ENCODE results near the gene RPS6KA2. TPM values are rescaled to one million over a fixed set of nuclear protein-coding genes. Genes with fewer than 3 reads are reported as not detected.

The RPS6KA2 gene
- total RNA-seq, 2 experiments from 2014 or later, result 9.3 to 10.9 TPM

DNA sequence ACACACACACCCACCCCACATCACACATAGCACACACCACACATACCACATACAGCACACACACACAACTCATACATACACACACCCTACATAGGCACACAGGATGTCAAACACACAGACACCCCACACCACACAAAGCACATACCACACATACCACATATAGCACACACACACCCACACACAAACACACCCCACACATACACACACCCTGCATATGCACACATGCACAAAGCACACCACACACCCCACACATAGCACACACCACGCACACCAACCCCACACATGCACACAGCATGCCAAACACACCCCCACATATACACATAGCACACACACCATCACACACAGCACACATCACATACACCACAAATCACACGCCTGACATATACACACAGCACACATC lies 119.7 kb downstream of the RPS6KA2 start:
- ChIA-PET POLR2A (no interaction called here), CTCF (no interaction called here)
- H3K4me3 Mint-ChIP-seq, result no peak overlapping the region
- H3K27ac Mint-ChIP-seq, result no peak overlapping the region
- peaks cover 2% of the 10 kb centered on the region for H3K36me3 Mint-ChIP-seq (ENCODE audit: low read depth)
- no peaks in the 10 kb centered on the region for H3K9me3 Mint-ChIP-seq (ENCODE audit: low read depth)
- ATAC-seq (no peak), DNase-seq (no peak)
- intact Hi-C loops (cut with DNase I, micrococcal nuclease), result no loop called here
- H3K4me1 Mint-ChIP-seq, result peaks cover under 1% of the 10 kb centered on the region
- H3K27me3 Mint-ChIP-seq, result no peaks in the 10 kb centered on the region

DNA sequence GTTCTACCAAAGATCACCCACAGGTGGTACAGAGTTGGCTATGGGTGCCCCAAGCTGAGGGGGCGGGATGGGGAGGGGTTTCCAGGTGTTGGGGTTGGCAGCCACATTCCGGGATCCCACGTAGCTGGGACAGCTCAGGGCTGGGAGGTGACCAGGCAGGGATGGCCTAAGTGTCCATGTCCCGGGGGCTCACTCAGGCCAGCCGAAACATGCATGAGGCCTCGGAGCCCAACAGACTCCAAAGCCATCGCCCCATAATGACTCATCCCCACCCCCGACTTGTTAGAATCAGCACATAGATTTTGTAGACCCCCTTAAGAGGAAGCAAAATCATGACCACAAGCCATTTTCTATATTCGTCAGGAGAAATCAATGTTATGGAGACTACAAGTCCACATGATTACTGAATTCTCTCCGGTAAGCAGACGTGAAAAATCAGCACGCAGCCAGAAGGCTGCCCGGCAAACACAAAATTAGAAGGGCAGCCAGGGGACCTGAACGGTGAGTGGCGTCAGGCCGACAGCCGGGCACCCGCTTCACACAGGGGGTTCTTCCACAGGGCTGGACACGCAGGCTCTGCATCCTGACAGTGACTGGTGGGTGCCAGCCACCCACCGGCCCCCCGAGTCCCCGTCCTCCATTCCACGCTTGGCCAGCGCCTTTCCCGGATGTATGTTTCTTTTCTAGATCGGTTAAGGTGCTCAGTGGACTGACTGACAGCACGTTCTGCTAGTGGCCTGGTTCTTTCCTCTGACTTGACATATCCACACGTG lies 121.7 kb downstream of the RPS6KA2 start:
- CTCF ChIA-PET, result no interaction called here
- intact Hi-C loops (cut with DNase I, micrococcal nuclease), result no loop called here
- H3K27ac Mint-ChIP-seq, result no peak overlapping the region
- POLR2A ChIA-PET, result no interaction called here
- no peak for DNase-seq
- no peaks in the 10 kb centered on the region for H3K4me1 Mint-ChIP-seq
- no peaks in the 10 kb centered on the region for H3K9me3 Mint-ChIP-seq (ENCODE audit: low read depth)
- H3K27me3 Mint-ChIP-seq, result no peaks in the 10 kb centered on the region
- H3K4me3 Mint-ChIP-seq, result no peak overlapping the region
- ATAC-seq, result no peak
- peaks cover 2% of the 10 kb centered on the region for H3K36me3 Mint-ChIP-seq (ENCODE audit: low read depth)

DNA sequence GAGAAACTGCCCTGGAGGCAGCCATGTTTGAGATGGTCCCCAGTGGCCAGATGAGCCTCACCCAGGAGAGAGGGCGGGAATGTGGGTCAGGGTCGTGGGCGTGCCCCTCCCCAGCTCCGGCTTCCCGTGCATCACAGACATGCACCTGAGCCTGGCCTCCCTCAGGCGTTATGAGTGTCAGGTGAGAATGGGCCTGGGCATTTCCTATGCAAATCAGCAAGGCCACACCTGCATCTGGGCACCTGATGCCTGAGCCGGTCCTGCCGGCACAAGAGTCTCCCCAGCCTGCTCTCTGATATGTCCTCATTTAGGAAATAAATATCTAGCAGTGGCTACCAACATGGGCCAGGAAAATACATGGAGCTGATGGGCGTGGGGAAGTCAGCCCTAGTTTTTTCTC lies 123.0 kb downstream of the RPS6KA2 start:
- ATAC-seq (no peak), DNase-seq (no peak)
- ChIA-PET POLR2A (no interaction called here), CTCF (no interaction called here)
- H3K9me3 Mint-ChIP-seq (ENCODE audit: low read depth), result no peaks in the 10 kb centered on the region
- H3K36me3 Mint-ChIP-seq (ENCODE audit: low read depth), result peaks cover 2% of the 10 kb centered on the region
- H3K4me1 Mint-ChIP-seq, result peaks cover 9% of the 10 kb centered on the region
- no peaks in the 10 kb centered on the region for H3K27me3 Mint-ChIP-seq
- H3K27ac Mint-ChIP-seq, result no peak overlapping the region
- no peak overlapping the region for H3K4me3 Mint-ChIP-seq
- intact Hi-C loops (cut with DNase I, micrococcal nuclease), result no loop called here

DNA sequence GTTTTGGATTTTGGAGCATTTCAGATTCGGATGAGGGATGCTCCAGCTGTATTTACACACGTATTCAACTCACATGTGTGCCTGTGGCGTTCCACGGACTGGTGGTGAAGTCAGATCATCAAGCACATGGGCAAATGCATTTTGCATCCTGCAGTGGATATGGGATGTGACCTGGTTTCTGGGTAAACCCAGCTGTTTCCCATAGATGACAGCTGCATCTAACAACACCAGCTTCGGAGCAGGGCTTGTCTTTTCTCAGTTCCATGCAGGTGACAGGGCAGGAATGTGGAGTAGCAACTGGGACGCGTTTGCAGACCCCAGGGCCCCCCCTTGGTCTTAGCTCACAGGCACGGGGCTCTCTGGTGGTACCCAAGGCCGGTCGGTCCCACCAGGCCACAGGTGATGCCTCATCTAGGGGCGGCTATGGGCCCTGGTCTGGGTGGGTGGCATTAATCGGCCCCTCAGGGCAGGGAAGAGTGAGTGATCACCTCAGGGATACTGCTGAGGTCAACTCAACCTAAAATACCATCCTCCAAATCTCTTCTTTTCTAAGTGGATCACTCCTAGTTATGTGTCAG lies 123.8 kb downstream of the RPS6KA2 start:
- CTCF ChIA-PET, result no interaction called here
- Mint-ChIP-seq H3K4me3 (no peak overlapping the region), H3K4me1 (peaks cover 12% of the 10 kb centered on the region), H3K27me3 (no peaks in the 10 kb centered on the region), H3K27ac (no peak overlapping the region), H3K36me3 (ENCODE audit: low read depth) (no peaks in the 10 kb centered on the region), H3K9me3 (ENCODE audit: low read depth) (no peaks in the 10 kb centered on the region)
- ATAC-seq, result no peak
- POLR2A ChIA-PET, result no interaction called here
- intact Hi-C loops (cut with DNase I, micrococcal nuclease), result no loop called here
- DNase-seq, result no peak

DNA sequence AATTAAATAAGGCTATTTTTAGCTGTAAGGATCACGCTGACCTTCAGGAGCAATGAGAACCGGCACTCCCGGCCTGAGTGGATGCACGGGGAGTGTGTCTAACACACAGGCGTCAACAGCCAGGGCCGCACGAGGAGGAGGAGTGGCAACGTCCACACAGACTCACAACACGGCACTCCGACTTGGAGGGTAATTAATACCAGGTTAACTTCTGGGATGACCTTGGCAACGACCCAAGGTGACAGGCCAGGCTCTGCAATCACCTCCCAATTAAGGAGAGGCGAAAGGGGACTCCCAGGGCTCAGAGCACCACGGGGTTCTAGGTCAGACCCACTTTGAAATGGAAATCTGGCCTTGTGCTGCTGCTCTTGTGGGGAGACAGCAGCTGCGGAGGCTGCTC lies 124.6 kb downstream of the RPS6KA2 start:
- intact Hi-C loops (cut with DNase I, micrococcal nuclease), result no loop called here

DNA sequence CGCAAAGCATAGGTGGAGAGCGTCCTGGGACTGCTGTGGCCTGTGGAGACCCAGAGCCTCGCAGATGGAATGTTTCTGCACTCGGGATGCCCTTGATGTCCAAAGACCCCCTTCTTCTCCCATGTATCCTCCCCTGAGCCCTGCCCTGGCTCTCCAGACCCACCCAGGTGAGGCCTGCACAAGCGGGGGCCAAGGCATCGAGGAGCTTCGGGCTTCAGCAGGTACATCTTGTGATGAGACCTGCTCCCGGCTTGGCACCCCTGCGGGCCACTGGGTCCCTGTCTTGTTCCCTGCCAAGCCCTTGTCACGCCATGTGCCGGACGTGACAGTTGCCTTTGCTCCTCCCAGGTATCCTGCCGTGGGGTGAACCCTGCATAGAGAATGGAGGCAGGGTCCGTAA lies 125.8 kb downstream of the RPS6KA2 start:
- Mint-ChIP-seq H3K4me1 (peaks cover 12% of the 10 kb centered on the region), H3K9me3 (ENCODE audit: low read depth) (no peaks in the 10 kb centered on the region), H3K36me3 (ENCODE audit: low read depth) (no peaks in the 10 kb centered on the region), H3K27ac (no peak overlapping the region), H3K27me3 (no peaks in the 10 kb centered on the region), H3K4me3 (no peak overlapping the region)
- intact Hi-C loops (cut with DNase I, micrococcal nuclease), result no loop called here
- ChIA-PET CTCF (no interaction called here), POLR2A (no interaction called here)
- no peak for DNase-seq
- ATAC-seq, result no peak

More for the DNA sequence above, 124.6 kb downstream of the RPS6KA2 start:
- CTCF ChIA-PET, result interaction anchor here (0.8 kb wide), 1 partner anchor 122 kb away, joined by 3 read pairs; no protein-coding TSS in a partner anchor
- no peak for DNase-seq
- POLR2A ChIA-PET, result no interaction called here
- Mint-ChIP-seq H3K27ac (no peak overlapping the region), H3K36me3 (ENCODE audit: low read depth) (no peaks in the 10 kb centered on the region), H3K4me3 (no peak overlapping the region), H3K4me1 (peaks cover 12% of the 10 kb centered on the region), H3K27me3 (no peaks in the 10 kb centered on the region), H3K9me3 (ENCODE audit: low read depth) (no peaks in the 10 kb centered on the region)
- no peak for ATAC-seq

DNA sequence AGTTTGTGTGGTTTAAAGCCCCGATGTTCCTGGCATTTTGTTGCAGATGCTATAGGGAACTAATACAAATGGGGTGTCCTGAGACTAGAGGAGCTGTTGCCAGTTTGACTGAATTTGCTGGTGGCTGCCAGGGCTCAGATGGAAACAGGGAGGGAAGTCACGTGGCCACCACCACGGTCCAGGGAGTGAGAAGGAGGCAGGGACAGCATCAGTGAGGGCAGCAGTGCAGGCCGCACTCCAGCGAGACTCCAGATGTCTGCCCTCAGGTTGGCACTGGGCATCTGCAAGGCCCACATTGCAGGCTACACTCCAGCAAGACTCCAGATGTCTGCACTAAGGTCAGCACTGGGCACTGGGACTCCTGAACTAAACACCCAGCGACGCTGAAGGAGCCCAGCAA lies 126.8 kb downstream of the RPS6KA2 start:
- Mint-ChIP-seq H3K27ac (no peak overlapping the region), H3K27me3 (no peaks in the 10 kb centered on the region), H3K36me3 (ENCODE audit: low read depth) (no peaks in the 10 kb centered on the region), H3K9me3 (ENCODE audit: low read depth) (no peaks in the 10 kb centered on the region), H3K4me1 (peaks cover 15% of the 10 kb centered on the region), H3K4me3 (no peak overlapping the region)
- CTCF ChIA-PET, result no interaction called here
- intact Hi-C loops (cut with DNase I, micrococcal nuclease), result no loop called here
- DNase-seq, result no peak
- ATAC-seq, result no peak
- POLR2A ChIA-PET, result no interaction called here

DNA sequence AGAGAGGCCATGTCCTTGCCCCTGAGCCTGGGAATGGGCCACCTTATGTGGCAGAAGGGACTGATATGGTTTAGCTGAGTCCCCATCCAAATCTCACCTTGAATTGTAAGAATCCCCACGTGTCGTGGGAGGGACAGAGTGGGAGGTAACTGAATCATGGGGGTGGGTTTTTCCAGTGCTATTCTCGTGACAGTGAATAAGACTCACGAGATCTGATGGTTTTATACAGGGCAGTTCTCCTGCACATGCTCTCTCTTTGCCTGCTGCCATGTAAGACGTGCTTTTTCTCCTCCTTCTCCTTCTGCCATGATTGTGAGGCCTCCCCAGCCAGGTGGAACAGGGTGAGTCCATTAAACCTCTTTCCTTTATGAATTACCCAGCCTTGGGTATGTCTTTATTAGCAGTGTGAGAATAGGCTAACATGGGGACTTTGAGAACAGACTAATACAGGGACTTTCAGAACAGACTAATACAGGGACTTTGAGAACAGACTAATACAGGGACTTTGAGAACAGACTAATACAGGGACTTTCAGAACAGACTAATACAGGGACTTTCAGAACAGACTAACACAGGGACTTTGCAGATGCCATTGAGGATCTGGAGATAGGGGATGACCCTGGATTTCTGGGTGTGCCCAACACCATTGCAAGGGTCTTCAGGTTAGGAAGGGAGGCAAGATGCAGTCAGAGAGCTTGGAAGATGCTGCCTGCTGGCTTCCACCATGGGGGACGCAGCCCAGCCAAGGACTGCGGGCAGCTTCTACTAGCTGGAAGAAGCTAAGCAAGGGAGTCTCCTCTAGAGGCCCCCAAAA lies 127.5 kb downstream of the RPS6KA2 start:
- peak; percentile 32 for DNase-seq

DNA sequence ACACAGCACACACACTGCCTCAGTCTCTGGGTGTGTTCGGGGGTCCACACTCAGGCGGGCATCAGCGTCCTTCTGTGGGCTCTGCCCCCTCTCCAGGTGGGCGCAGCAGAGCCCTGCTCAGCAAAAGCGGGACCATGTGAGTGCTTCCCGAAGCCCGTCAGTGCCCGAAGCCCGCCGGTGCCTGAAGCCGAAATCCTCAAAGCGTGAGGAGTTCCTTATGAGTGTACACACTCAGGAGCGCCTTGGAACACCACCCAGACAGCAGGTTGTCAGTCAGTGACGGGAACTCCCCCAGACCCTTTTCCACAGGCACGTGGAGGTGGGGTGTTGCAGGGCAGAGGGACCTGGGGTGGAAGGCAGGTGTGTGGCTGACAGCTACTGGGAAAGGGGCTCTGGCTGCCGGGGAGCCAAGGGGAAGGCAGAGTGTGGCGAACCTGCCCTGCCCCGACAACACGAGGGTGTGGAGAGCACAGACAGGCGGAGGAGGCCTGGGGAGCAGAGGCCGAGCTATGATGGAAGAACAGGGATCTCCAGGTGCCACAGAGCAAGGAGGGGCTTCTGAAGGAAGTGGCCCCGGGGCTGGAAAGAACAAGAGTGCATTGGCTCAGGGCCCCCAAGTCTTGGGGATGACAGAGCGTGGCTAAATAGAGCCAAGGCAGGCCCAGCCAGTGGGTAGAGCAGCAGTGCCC lies 128.2 kb downstream of the RPS6KA2 start:
- no peaks in the 10 kb centered on the region for H3K27me3 Mint-ChIP-seq
- no peaks in the 10 kb centered on the region for H3K9me3 Mint-ChIP-seq (ENCODE audit: low read depth)
- ChIA-PET CTCF (no interaction called here), POLR2A (no interaction called here)
- DNase-seq, result no peak
- no peaks in the 10 kb centered on the region for H3K36me3 Mint-ChIP-seq (ENCODE audit: low read depth)
- H3K27ac Mint-ChIP-seq, result peak overlapping the region; percentile 43
- intact Hi-C loops (cut with DNase I, micrococcal nuclease), result loop anchor here in 1 of 2 experiments (1.0 kb wide), 1 partner anchor 128 kb away; the partner anchor contains the start of gene RPS6KA2
- no peak for ATAC-seq
- peaks cover 20% of the 10 kb centered on the region for H3K4me1 Mint-ChIP-seq
- H3K4me3 Mint-ChIP-seq, result no peak overlapping the region

More for the DNA sequence above, 127.5 kb downstream of the RPS6KA2 start:
- Mint-ChIP-seq H3K36me3 (ENCODE audit: low read depth) (no peaks in the 10 kb centered on the region), H3K27me3 (no peaks in the 10 kb centered on the region), H3K4me1 (peaks cover 20% of the 10 kb centered on the region), H3K27ac (peak overlapping the region; percentile 43), H3K4me3 (no peak overlapping the region), H3K9me3 (ENCODE audit: low read depth) (no peaks in the 10 kb centered on the region)
- intact Hi-C loops (cut with DNase I, micrococcal nuclease), result loop anchor here in 1 of 2 experiments (1.0 kb wide), 1 partner anchor 128 kb away; the partner anchor contains the start of gene RPS6KA2
- CTCF ChIA-PET, result no interaction called here
- POLR2A ChIA-PET, result no interaction called here
- peak; percentile 81 for ATAC-seq

DNA sequence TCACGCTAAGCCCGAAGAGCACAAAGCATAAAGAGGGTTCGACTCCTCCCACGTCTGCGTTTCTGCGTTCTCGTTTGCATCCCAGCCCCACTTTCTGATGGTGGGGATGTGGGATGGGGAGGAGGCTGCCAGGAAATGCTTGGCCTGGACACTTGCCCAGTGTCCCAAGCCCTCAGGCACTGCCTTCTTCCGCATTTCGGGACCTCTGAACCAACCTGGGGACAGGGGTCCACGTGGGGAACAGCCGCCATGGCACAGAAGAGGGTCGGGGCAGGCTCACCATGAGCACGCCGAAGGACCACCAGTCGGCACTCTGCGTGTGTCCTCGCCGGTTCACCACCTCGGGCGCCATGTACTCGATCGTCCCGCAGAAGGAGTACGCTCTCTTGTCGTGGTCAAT lies 128.8 kb downstream of the RPS6KA2 start:
- Mint-ChIP-seq H3K27ac (no peak overlapping the region), H3K9me3 (ENCODE audit: low read depth) (no peaks in the 10 kb centered on the region), H3K36me3 (ENCODE audit: low read depth) (no peaks in the 10 kb centered on the region), H3K4me3 (no peak overlapping the region), H3K27me3 (no peaks in the 10 kb centered on the region), H3K4me1 (peaks cover 20% of the 10 kb centered on the region)
- ATAC-seq (no peak), DNase-seq (no peak)
- ChIA-PET CTCF (no interaction called here), POLR2A (no interaction called here)
- intact Hi-C loops (cut with DNase I, micrococcal nuclease), result no loop called here

DNA sequence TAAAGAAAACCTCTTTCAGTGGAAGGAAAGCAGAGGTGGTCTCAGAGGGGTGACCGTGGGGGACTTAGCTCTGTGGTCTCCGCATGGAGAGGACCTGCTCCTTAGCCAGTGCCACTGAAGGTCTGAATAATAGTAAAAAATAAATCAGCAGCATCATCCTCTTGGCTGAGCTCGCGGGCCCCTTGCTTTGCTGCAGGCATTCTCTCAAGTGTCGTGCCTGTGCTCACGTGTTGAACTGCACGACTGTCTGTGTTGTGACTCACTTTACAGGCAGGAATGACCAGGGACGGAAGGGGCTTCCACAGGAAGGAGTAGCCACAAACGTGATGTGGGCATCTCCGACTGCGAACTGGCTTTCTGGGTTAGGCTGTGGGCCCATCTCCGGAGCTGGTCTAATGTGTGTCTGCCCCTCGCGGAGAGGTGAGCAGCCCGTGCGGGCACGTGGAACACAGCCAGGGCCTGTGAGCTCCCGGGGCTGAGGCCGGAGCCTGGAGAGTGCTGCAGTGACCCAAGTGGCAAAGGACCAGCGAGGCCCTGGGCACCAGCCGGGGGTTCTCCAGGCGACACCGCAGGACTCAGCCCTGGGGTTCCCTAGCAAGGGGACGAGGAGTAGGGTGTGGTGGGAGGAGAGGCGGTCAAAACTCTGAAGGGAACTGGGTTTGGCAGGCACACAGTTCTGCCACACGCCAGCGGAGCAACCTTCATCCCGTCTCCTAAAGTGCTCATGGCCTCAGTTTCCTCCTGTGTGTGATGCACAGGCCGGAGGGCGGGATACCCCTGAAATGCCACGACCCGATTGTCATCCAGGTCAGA lies 129.8 kb downstream of the RPS6KA2 start:
- CTCF ChIA-PET, result interaction anchor here (1.1 kb wide), 1 partner anchor 139 kb away, joined by 3 read pairs; no protein-coding TSS in a partner anchor

More for the DNA sequence above, 129.8 kb downstream of the RPS6KA2 start:
- DNase-seq (no peak), ATAC-seq (no peak)
- no peaks in the 10 kb centered on the region for H3K9me3 Mint-ChIP-seq (ENCODE audit: low read depth)
- H3K36me3 Mint-ChIP-seq (ENCODE audit: low read depth), result no peaks in the 10 kb centered on the region
- no peak overlapping the region for H3K4me3 Mint-ChIP-seq
- H3K4me1 Mint-ChIP-seq, result peaks cover 20% of the 10 kb centered on the region
- no peak overlapping the region for H3K27ac Mint-ChIP-seq
- intact Hi-C loops (cut with DNase I, micrococcal nuclease), result no loop called here
- POLR2A ChIA-PET, result no interaction called here
- H3K27me3 Mint-ChIP-seq, result no peaks in the 10 kb centered on the region

Measured in activated CD4-positive, alpha-beta T cell treated with anti-CD3 and anti-CD28 coated beads for 36 hours (primary cell).